Measurements from ENCODE around the gene KCTD20. TPM values are rescaled to one million over a fixed set of nuclear protein-coding genes. Genes with fewer than 3 reads are reported as not detected.

KCTD20 gene
- total RNA-seq, 4 donors from 2014 or later: 48.6 to 64.9 (median 51.8) TPM

GRCh38 chr6:36459501-36459900, 16.7 kb downstream of the KCTD20 start:
- Histone ChIP-seq H3K9me3 (no peaks in the 10 kb centered on the region), H3K27me3 (no peaks in the 10 kb centered on the region), H3K4me3 (no peak overlapping the region)

GRCh38 chr6:36460916-36461315, 18.1 kb downstream of the KCTD20 start:
- no peaks in the 10 kb centered on the region for H3K27me3 ChIP-seq
- H3K27ac ChIP-seq: no peak overlapping the region
- peaks cover 0 to 20% (median 0%) of the 10 kb centered on the region in 4 donors for H3K4me1 ChIP-seq
- peaks cover 0 to 6% (median 0%) of the 10 kb centered on the region in 3 donors for H3K36me3 ChIP-seq
- no peak overlapping the region for H3K4me3 ChIP-seq
- no peak for TF ChIP-seq CTCF (IDR thresholded peaks at IDR 0.05)
- no peak for TF ChIP-seq EP300 (IDR thresholded peaks at IDR 0.05)
- no peak for TF ChIP-seq POLR2A (IDR thresholded peaks at IDR 0.05)
- no peaks in the 10 kb centered on the region for H3K9me3 ChIP-seq
- DNase-seq (ENCODE audit: low spot score in 2 of 2): no peak

More at GRCh38 chr6:36459501-36459900, 16.7 kb downstream of the KCTD20 start:
- Histone ChIP-seq H3K36me3 (peaks cover 0 to 6% (median 0%) of the 10 kb centered on the region in 3 donors), H3K4me1 (peaks cover 0 to 20% (median 0%) of the 10 kb centered on the region in 4 donors), H3K27ac (no peak overlapping the region)
- DNase-seq (ENCODE audit: low spot score in 2 of 2): no peak
- TF ChIP-seq CTCF (IDR thresholded peaks at IDR 0.05): no peak
- no peak for TF ChIP-seq POLR2A (IDR thresholded peaks at IDR 0.05)
- TF ChIP-seq EP300 (IDR thresholded peaks at IDR 0.05): no peak

- Histone ChIP-seq H3K27me3 (no peaks in the 10 kb centered on the region), H3K9me3 (no peaks in the 10 kb centered on the region), H3K4me3 (no peak overlapping the region), H3K27ac (no peak overlapping the region), H3K36me3 (peaks cover 0 to 4% (median 0%) of the 10 kb centered on the region in 3 donors), H3K4me1 (peaks cover 0 to 20% (median 0%) of the 10 kb centered on the region in 4 donors)
- no peak for TF ChIP-seq EP300 (IDR thresholded peaks at IDR 0.05)
- no peak for TF ChIP-seq CTCF (IDR thresholded peaks at IDR 0.05)
- WGBS, 2 donors: 55 to 62% methylated on average over 3 of the region's 3 CpGs
- DNase-seq (ENCODE audit: low spot score in 2 of 2): no peak
Observed at GRCh38 chr6:36461646-36462045, 18.8 kb downstream of the KCTD20 start.

- no peaks in the 10 kb centered on the region for H3K9me3 ChIP-seq
- no peaks in the 10 kb centered on the region for H3K36me3 ChIP-seq
- DNase-seq (ENCODE audit: low spot score in 2 of 2): no peak
- 21 to 32% methylated on average over 1 of the region's 1 CpG for WGBS, 2 donors
- no peaks in the 10 kb centered on the region for H3K27me3 ChIP-seq
- H3K27ac ChIP-seq: no peak overlapping the region
- no peak overlapping the region for H3K4me3 ChIP-seq
- peaks cover 0 to 20% (median 0%) of the 10 kb centered on the region in 4 donors for H3K4me1 ChIP-seq
- TF ChIP-seq CTCF (IDR thresholded peaks at IDR 0.05): no peak
- TF ChIP-seq EP300 (IDR thresholded peaks at IDR 0.05): no peak
- no peak for TF ChIP-seq POLR2A (IDR thresholded peaks at IDR 0.05)
Observed at GRCh38 chr6:36463676-36464075, 20.9 kb downstream of the KCTD20 start.

- DNase-seq (ENCODE audit: low spot score in 2 of 2): no peak
- H3K9me3 ChIP-seq: no peaks in the 10 kb centered on the region
- H3K4me3 ChIP-seq: no peak overlapping the region
- peaks cover 0 to 20% (median 0%) of the 10 kb centered on the region in 4 donors for H3K4me1 ChIP-seq
- TF ChIP-seq EP300 (IDR thresholded peaks at IDR 0.05) (no peak), CTCF (IDR thresholded peaks at IDR 0.05) (no peak), POLR2A (IDR thresholded peaks at IDR 0.05) (no peak)
- WGBS, 2 donors: 100% methylated on average over 1 of the region's 1 CpG
- H3K27me3 ChIP-seq: no peaks in the 10 kb centered on the region
- H3K27ac ChIP-seq: no peak overlapping the region
- H3K36me3 ChIP-seq: no peaks in the 10 kb centered on the region
Observed at GRCh38 chr6:36464233-36464632, 21.4 kb downstream of the KCTD20 start.

Measured in tibial nerve (tissue), 4 donors.